Inflammatory macrophage (primary cell): ENCODE measurements around the gene SLC2A1.

Experiments used
- DNase-seq, 2 donors: peaks; one replicate each; pipeline ENCODE4 v3.0.0-alpha.2; 2020 to 2022

SLC2A1 gene

DNA sequence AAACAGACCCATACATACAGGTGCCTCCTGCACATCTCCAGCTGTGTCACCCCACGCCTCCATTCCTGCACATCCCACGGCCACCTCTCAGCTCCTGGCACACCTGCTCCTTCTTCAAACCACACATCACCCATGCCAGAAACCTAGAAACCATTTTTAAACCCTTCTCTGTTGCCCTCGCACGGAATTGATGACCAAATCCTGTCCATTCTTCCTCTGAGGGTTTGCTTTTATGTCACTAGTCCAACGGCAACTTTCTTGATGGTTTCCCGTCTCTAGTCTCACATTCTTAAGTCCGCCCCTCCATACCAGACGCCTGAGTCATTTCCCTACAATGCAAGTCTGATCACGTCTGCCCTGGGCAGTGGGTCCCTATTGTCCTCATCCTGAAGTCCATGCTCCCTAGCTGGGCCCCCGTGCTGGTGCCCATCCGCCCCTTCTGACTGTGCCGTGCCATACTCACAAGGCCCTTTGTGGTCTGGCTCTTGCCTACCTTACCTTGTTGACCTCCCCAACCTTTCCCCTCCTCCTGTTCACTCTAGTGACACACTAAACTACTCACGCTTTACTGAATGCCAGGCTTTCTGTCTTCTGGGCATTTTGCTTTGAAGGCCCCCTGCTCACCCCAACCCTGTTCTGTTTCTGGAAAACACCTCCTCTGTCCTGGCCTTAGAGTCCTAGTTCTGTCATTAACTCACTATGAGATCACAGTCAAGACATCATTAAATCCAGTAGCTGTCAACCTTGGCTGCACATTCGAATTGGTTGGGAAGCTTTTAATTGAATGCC is 17.6 kb downstream of the SLC2A1 start:
- peak; percentile 17 to 47 for DNase-seq

DNA sequence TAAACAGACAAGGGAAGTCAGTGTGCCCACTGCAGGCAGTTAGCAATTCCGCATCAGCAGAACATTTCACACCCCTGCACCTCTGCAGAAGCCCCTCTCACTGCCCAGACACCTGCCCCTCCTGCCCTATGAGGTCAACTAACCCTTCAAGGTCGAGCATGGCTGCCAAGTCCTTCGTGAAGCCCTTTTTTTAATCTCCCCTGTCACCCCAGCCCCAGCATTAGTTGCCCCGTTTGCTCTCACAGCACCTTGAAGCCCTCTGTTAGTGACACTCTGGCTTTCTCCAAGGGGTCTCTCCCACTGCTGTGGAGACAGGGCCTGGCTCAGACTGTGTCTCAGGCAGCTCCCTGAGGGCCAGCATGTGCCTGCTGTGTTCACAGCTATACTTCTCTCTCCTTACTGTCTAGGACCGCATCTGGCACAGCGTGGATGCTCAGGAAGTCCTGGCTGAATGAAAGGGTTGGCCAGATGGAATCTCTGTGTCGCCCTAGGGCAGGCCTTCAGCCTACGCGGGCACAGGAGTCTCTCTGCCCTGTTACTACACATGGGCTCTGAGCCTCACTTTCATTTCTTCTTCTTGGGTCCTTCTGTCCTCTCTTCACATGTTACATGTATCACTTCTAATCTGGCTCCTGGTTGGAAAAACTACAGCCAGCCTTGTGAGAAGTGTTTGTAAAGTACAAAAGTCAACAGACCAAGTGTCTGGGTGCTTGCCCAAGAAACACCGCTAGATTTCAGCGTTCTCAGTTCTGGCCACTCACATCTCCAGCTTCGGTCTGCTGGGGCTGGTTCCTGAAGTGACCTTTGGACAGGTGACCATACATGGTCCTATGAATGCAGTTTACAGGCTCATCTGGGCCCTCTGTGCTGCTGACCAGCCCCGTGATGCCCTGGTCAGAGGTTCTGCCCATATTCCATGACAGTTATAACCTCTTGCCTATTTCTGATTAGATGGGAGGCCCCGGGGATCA is 19.7 kb downstream of the SLC2A1 start:
- DNase-seq: no peak

DNA sequence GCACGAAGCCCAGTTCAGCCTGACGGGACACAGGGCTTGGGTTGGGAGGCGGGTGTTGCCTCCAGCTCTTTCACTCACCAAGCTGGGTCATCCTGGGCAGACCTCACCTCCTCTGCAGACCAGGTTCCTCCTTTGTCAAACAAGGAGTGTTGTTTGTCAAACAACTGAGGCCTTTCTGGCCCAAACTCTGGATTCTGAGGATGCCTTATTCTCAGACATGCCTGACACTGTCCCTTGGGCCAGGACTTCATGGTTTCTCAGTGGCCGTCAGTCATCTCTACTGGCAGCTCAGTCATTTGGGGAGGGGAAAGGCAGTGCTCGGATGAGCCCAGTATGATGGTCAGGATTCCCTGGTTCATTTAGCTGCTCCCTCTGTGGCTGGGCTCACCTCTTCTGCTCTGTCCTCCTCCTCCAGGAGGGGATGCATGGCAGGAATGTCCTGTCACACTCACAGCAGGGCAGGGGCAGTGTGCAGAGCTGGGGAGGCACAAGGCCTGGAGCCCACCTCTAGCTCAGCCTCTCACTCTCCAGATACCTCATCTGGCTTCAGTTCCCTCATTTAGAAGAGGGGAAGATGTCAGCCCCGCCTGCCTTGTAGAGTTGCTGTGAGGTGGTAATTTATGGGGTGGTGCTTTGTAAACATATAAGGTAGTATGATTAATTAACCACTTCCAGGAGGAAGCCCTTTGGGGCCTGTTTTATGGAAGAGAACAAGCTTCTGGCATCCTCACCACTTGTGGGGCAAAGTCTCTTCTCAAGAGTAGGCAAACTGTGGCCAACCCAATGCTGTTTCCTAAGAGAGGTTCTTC is 20.6 kb downstream of the SLC2A1 start:
- DNase-seq: peak; percentile 65 to 80

DNA sequence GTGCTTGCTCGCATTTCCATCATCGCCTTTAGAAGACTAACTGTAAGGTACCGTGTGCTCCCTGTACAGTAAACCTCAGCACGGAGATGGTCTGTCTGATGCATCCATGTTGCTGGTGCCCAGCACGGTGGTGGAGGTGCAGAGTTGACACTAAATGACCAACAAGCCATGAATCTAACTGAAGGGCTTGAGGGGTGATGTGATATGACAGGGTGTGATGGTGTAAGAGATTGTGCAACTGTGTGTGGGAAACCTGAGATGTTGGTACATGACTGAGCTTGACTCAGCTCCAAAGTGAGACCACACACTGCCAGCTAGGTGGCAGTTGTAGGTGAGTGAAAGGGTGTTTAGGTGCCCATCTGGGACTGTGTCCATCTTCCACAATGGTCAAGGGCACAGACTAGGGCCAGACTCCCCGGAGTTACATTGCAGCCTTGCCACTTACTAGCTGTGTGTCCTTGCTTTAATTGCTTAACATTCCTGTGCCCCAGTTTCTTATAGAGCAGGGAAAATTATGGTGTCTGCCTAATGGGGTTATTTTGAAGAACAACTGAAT is 21.4 kb downstream of the SLC2A1 start:
- peak; percentile 67 to 75 for DNase-seq

DNA sequence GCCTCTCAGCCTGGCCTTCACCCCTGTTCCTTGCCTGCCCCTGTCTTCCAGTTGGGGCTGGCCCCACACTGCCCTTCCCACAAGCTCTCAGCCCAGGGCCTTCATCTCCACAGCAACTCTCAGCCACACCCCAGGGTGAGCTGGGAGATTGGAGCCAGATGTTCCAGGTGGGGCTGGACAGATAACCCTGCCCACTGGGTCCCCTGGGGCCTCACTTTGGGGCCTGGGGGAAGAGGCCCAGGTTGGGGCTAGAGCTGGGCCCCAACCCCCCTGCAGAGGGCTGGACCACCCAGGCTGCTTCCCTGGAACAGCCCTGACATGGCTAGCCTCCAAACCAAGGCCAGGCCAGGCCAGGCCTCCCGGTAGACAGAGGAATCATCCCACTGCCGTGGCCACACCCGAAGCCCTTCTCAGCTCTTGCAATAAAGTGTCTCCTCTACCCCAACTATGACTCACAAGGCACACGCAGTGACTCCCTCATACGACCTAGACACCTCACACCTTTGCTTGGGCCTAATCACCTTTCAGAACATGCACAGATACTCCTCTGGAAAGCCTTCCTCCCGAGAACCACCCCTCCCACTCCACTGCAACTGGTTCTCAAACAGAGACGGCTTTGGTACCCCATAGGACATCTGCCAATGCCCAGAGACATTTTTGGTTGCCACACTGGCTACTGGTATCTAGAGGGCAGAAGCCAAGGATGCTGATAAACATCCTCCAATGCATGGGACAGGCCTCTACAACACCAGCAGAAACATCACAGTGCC is 22.2 kb downstream of the SLC2A1 start:
- DNase-seq: peak; percentile 35 to 45

DNA sequence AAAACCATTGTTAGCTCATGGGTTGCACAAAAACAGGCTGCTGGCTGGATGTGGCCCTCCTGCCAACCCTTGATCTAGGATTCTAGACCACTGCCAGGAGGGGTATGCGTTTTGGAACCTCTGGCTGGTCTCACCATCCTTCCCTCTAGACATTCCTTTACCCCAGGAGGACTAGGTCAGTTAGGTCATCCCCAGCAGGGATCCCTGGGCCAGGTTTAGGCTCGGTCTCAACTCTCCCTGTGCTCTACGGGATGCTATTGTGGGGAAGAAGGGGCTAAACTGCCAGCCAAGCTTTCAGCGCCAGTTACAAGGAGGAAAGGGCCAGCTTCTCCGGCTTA is 22.7 kb downstream of the SLC2A1 start:
- DNase-seq: no peak

DNA sequence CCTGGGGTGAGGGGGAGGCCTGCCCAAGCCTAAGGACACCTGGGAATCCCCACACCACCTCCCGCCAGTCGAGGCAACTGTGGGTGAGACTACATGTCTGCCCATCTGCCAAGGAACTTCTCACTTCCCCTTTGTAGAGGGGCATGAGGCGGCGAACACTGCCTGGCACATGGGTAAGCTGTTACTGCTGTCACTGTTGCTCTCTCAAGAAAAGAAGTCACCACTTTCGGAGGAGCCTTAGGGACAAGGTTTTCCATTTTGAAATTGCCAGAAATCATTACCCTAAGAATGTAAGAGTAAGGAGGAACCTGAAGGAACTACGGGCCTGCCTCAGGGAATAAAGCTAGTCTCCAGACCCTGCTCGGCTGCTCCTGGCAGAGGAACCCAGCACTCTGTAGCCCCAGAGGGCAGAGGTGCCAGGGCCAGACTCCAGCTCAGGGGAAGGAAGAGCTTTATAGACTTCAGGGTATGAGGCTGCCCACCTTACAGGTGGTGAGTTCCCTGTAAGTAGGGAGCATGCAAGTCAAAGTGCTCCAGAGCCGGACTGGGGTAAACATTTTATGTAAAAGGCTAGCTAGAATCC is 23.3 kb downstream of the SLC2A1 start:
- peak; percentile 33 to 41 for DNase-seq

DNA sequence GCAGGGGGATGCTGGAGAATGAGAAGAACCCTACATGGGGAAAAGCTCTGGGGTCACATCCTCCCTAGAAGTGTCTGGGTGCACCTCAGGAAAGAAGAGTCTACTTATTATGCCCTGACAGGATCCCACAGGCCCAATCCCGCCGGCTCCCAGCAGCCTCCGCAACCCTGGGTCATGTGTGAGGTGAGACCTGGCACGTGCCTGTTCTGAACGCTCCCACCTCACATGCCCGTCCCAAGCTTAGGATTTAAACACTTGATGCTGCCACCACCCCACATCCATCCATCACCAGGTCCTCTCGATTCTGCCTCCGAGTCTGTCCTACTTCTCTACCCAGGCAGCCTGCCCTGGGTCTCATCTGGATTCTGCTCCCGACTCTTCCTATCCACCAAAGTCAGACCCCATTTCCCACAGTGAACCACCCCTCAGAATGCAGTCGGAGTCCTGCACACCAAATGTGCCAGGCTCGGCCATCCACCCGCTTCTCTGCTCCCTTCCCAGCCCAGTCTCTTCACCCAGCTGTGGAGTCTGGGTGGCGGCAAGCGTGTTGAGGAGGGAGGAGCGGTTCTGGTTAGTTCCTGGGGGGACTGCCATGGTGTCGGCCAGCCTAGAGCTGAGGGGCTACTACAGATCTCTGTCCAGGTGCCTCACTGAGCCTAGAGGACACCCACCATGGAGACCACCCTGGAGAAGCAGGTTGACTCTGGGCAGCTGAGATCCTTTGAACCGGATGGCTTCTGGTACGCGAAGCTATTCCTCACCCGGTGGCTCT is 23.9 kb downstream of the SLC2A1 start:
- no peak for DNase-seq

DNA sequence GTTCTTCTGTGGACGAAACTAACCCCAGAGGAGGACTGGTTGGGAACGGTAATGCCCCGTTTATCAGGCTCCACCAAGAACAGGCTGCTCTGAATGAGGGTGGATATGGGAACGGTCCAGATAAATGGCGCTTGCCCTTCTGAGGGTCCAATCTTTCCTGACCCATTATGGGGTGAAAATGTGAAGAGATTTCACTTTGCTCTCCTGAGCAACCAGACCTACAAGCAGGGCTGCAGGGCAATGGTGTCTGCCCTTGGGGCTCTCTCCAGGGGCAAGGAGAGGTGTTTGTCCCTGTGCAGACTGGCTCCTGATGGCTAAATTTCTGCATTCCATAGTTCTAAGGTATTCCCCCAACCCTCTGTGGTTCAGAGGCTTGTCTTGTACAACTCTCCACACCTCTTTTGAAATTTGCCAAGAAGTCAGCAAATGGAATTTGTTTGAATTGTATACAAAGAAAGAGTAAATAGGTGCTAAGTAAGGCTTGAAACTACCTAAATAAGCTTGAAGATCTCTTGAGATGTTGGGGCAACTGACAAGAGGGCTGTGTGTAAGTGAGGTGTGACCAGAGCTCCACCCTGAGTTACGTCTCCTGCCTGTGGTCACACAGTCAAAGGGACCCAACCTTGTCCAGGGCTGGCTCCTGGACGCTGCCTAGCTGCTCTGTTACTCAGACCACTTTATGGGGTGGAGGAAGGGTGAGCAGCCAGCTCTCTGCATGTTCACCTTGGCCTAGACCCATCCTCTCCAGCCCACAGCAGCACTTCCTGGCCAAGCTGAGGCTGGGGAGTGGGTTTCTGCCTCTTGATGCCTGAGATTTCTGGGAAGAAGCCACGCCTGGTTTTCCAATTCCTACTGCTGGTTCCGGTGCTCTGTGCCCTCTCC is 24.8 kb downstream of the SLC2A1 start:
- DNase-seq: no peak

DNA sequence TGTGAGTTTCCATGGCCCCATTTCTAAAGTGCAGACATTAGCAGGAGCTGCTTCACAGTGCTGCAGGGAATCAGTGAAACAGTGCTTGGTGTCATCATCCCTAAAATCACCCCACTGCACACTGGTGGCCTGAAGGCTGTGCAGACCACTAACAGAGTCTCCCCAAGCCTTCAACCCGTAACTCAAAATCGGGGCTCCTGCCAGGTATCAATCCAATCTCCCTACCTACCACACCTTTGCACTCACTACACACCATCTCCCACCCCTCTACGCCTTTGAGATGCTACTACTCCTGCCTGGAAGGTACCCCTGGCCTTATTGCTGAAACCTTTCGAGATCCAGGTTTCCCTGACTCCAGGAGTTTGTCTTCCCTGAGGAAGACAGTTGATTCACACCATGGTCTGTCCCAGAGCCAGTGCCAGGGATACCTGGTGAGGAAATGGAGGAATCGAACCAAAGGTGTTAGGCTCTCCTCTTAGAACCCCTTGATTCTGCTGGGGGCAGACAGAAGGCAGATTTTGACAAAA is 25.5 kb downstream of the SLC2A1 start:
- DNase-seq: no peak

DNA sequence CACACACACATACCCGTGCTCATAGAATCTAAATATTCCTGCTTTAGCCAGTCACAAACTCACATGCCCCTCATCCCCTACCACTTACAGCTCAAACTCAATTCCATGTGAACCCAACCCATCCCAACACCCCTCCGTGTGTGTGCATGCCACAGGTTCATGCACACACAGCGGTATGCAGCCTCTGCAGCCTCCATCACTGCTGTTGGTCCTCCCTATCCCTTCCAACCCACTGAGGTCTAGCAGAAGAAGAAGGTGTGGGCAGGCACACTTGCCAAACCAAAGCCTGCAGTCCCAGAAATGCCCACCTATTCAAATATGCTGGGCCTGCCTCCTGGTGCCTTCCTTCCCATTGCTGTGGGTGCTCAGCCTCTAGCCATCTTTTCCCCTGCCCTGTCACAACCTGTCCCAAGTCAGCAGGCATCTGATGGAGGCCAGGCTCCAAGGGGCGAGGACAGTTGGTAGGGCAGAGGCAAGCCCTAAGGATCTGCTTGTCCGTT is 26.2 kb downstream of the SLC2A1 start:
- no peak for DNase-seq

DNA sequence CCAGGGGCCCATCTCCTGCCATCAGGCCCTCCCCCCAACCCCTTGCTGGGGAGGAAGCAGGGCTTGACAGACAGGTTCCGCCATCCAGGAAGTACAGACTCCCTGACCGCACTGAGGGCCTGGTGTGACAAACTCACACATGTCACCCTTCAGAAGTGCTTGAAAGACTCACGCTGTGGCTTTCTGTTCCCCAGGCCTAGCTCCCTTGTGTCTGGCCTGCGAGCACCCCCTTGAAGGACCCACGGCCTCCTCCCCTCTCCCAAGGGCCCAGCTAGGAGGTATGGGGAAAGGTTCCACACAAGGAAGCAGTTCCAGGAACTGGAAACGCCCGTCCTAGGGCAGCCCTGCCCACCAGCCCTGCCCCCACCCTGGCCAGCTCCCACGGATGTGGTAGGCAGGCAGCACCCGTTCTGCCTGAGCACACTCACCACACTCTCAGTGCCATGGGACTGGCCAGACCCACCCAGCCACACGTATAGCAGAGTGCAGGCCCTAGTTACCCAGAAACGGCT is 26.7 kb downstream of the SLC2A1 start:
- peak; percentile 87 to 94 for DNase-seq

DNA sequence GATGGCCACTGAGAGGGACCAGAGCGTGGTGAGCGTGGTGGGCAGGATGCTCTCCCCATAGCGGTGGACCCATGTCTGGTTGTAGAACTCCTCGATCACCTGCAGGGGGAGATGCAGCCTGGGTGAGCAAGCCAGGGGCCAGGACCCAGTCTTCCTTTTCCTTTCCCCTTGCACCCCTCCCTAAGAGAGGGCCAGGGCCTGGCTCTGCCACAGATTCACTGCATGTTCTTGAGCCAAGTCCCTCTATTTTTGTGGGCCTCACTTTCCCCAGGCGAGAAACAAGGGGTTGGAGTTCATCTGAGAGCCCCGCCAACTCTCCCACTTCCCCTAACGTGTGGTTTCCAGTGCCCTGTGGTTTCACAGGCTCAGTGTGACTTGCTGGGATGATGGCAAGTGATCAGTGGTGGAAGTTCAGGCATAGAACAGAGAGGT is 27.5 kb downstream of the SLC2A1 start:
- DNase-seq: peak; percentile 71 to 72

DNA sequence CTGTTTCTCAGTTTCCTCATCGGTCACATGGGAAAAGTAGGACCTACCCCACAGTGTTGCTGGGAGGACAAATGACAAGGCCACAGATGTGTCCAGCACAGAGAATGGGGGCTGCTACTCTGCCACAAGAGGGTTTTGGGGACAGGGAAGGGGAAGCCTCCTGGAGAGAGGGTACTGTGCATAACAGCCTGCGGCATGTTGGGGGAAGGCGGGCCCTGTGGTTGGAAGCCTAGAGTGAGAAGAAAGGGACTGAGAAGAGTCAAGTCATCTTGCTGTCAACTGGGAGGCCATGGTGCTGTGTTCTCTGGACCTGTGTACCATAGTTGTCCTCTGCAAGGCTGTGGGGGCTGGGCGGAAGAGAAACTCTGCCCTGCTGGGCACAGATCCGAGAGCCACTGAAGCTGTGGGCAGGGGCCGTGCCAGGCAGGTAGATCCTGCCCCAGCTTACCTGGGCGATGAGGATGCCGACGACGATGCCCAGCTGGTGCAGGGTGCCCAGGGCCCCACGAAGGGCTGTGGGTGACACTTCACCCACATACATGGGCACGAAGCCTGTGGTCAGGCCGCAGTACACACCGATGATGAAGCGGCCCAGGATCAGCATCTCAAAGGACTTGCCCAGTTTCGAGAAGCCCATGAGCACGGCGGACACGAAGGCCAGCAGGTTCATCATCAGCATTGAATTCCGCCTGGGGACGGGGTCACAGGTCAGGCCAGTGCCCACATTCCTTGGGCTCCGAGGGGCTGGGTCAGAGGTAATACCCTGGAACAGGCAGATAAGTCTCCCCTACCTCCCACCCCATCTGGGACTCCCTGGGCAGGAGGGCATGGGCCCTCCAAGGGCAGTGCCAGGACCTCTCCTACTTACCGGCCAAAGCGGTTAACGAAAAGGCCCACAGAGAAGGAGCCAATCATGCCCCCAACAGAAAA is 28.2 kb downstream of the SLC2A1 start:
- DNase-seq: no peak

DNA sequence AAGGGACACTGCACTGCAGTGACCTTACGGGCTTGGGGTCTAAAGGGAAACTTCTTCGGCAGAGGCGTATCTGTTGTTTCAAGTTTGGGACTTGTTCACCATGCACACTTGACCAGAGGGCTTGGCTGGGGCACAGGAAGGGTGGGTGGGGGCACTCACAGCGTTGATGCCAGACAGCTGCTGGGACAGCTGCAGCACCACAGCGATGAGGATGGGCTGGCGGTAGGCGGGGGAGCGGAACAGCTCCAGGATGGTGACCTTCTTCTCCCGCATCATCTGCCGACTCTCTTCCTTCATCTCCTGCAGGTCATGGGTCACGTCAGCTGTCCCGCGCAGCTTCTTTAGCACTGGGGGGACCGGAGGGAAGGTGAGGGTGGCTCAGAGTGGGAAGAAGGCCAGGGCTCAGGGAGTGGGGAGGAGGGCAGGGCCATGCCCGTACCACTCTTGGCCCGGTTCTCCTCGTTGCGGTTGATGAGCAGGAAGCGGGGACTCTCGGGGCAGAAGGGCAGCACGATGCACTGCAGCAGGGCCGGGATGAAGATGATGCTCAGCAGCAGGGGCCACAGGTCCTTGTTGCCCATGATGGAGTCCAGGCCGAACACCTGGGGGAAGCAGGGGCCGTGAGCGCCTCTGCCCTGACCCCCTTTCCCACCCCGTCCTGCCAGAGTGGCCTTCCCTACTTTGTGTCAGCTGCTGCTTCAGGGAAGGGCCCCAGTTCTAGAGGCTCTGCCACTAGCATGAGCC is 29.1 kb downstream of the SLC2A1 start:
- no peak for DNase-seq

DNA sequence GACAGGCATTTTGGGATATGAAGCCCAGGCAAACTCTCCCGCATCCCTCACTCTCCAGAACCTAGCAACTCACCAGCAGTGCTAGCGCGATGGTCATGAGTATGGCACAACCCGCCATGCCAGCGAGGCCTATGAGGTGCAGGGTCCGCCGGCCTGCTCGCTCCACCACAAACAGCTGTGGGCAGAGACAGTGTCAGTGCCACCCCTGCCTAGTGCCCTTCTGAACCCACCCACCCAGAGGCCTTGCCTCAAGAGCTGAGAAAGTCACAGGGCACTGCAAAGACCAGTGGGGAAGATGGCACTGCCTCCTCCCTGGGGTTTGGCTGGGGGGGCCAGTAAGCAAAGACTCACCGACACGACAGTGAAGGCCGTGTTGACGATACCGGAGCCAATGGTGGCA is 29.8 kb downstream of the SLC2A1 start:
- DNase-seq: no peak
